Thyroid gland (tissue), 4 donors: ENCODE data around the gene NADSYN1. TPM values are rescaled to one million over a fixed set of nuclear protein-coding genes. Genes with fewer than 3 reads are reported as not detected.
"Not testable (repeated sequence)": the region's sequence is repeated elsewhere in the genome, so short reads cannot be mapped to it uniquely, and the experiment has no call there.

ENCODE experiments used
- DNase-seq, 2 donors: peaks; one replicate each; pipeline ENCODE4 v3.0.0-alpha.2; 2019
- H3K27ac ChIP-seq, 3 donors: fragments of 200-600 bp; sonication (generic); 1 replicate in 2 of 3; 2 replicates in 1 of 3; pipeline ENCODE4 v1.5.1; 2016 to 2019; ENCODE audit warnings: mild to moderate bottlenecking in 1 of 3, moderate library complexity in 1 of 3
- H3K27me3 ChIP-seq: fragments of 200-600 bp; sonication (generic); one replicate; pipeline ENCODE4 v1.5.1; 2019
- H3K36me3 ChIP-seq, 2 donors: fragments of 200-600 bp; sonication (generic); one replicate each; pipeline ENCODE4 v1.5.1; 2016 to 2019
- H3K4me1 ChIP-seq, 2 donors: fragments of 200-600 bp; sonication (generic); one replicate each; pipeline ENCODE4 v1.5.1; 2017 to 2019
- H3K4me3 ChIP-seq, 3 donors: fragments of 200-600 bp; sonication (generic); replicated peaks in 1 of 3; 1 replicate in 2 of 3; 2 replicates in 1 of 3; pipeline ENCODE4 v1.5.1; 2016; ENCODE audit warnings: mild to moderate bottlenecking in 1 of 3
- H3K9me3 ChIP-seq: fragments of 200-600 bp; sonication (generic); one replicate; pipeline ENCODE4 v1.5.1; 2017
- CTCF ChIP-seq, 6 experiments: fragments of 200-600 bp in 3 of 6; fragments of 450-650 bp in 3 of 6; sonication (generic) in 3 of 6; IDR thresholded peaks; one replicate each; pipeline ENCODE4 v1.5.1; 2016 to 2019; ENCODE audit warnings: antibody characterized with exemption in 6 of 6, mild to moderate bottlenecking in 2 of 6, inconsistent platforms in 1 of 6, moderate library complexity in 1 of 6
- POLR2A ChIP-seq, 2 donors: fragments of 450-650 bp; IDR thresholded peaks; one replicate each; pipeline ENCODE4 v1.6.1; 2017; ENCODE audit warnings: antibody characterized with exemption in 2 of 2, mild to moderate bottlenecking in 2 of 2, moderate library complexity in 1 of 2
- WGBS, 2 donors: methylation state at CpG; one replicate each; pipeline ENCODE4 v1.1.5; 2017; 5-methylcytosine and 5-hydroxymethylcytosine counted together
- intact Hi-C: fragments of 100-400 bp; cut with DNase I; formaldehyde crosslinking; loops from one replicate; pipeline ENCODE4 v1.15.1; 2023
- total RNA-seq, 4 donors: library from RNA; depleted of rRNA; stranded (reverse); fragments of >200 nt; gene quantifications; one replicate each; pipeline ENCODE4 v1.2.3, GENCODE V29; 2016

NADSYN1 gene
- total RNA-seq, 4 donors from 2014 or later = 41.9 to 102 (median 54.7) TPM

- no peak overlapping the region for H3K4me3 ChIP-seq
- H3K9me3 ChIP-seq = no peaks in the 10 kb centered on the region
- no peak for DNase-seq
- no peaks in the 10 kb centered on the region for H3K27me3 ChIP-seq
- WGBS, 2 donors = 95 to 96% methylated on average over 4 of the region's 4 CpGs
- no peaks in the 10 kb centered on the region for H3K4me1 ChIP-seq
- TF ChIP-seq POLR2A (IDR thresholded peaks at IDR 0.05) (no peak), CTCF (IDR thresholded peaks at IDR 0.05) (no peak)
- H3K36me3 ChIP-seq = no peaks in the 10 kb centered on the region
- no peak overlapping the region for H3K27ac ChIP-seq
- intact Hi-C loops = no loop called here
Measured at GRCh38 chr11:71538666-71538990, 85.6 kb downstream of the NADSYN1 start.

DNA sequence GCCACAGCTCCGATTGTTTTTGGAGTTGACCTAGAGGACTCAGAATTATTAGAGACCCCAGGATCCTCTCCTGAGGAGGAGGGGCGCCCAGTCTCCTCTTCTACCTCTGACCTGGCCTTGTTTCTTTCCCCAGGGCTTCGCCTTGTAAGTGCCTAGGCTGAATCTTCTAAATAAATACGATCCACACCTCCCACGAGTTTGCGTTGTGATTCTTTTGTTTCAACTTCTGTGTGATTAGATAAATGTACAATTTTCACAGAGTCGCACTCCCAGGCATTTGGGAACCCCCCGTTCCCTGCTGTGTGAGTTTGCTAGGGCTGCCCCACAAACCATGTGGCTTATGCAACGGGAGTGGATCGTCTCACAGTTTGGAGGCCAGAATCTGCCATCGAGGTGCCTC lies 86.0 kb downstream of the NADSYN1 start:
- Histone ChIP-seq H3K9me3 (no peaks in the 10 kb centered on the region), H3K4me1 (no peaks in the 10 kb centered on the region), H3K4me3 (no peak overlapping the region), H3K36me3 (no peaks in the 10 kb centered on the region), H3K27me3 (no peaks in the 10 kb centered on the region), H3K27ac (no peak overlapping the region)
- 90 to 92% methylated on average over 11 of the region's 11 CpGs for WGBS, 2 donors
- DNase-seq = no peak
- intact Hi-C loops = no loop called here
- no peak for TF ChIP-seq POLR2A (IDR thresholded peaks at IDR 0.05)
- TF ChIP-seq CTCF (IDR thresholded peaks at IDR 0.05) = no peak

DNA sequence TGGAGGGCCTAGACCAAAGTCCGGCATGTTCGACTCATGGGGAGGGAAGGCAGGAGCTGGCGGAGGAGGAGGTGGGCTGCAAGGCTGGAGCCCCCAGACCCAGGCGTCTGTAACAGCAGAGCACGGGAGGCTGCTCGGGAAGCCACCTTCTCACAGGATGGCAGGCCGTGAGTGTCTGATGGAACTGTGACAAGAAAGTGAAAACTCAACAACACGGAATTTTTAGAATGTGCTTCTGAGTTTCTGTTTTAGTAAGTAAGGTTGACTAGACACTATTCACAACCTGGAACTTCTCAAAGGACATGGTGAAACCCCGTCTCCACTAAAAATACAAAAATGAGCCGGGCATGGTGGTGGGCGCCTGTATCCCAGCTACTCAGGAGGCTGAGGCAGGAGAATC lies 87.0 kb downstream of the NADSYN1 start:
- 88 to 96% methylated on average over 10 to 11 of the region's 11 CpGs for WGBS, 2 donors
- H3K4me1 ChIP-seq, DNase-seq, intact Hi-C loops, H3K4me3 ChIP-seq, H3K36me3 ChIP-seq, H3K9me3 ChIP-seq, H3K27me3 ChIP-seq, H3K27ac ChIP-seq: not testable (repeated sequence)

- intact Hi-C loops = not testable (repeated sequence)
Measured at GRCh38 chr11:71540521-71541304, 87.7 kb downstream of the NADSYN1 start.

DNA sequence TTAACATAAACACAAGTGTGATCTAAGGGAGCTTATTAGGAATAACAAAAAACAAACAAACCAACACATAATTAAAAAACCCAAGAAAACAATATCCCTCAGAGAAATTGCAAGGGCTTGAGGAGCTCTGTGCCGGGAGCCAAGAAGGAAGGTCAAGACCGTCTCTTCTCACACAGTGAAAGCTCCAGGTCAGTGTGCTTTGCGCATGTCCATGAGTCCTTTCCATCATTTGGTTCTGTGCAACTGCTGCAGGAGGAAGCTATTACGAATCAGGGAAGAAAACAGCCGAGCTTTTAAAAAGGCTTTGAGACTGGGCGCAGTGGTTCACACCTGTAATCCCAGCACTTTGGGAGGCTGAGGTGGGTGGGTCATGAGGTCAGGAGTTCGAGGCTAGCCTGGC lies 89.4 kb downstream of the NADSYN1 start:
- Histone ChIP-seq H3K4me3 (no peak overlapping the region), H3K36me3 (no peaks in the 10 kb centered on the region), H3K4me1 (no peaks in the 10 kb centered on the region), H3K27ac (no peak overlapping the region), H3K9me3 (no peaks in the 10 kb centered on the region), H3K27me3 (no peaks in the 10 kb centered on the region)
- TF ChIP-seq CTCF (IDR thresholded peaks at IDR 0.05) (no peak), POLR2A (IDR thresholded peaks at IDR 0.05) (no peak)
- WGBS, 2 donors = 81 to 83% methylated on average over 7 of the region's 7 CpGs
- intact Hi-C loops = no loop called here
- no peak for DNase-seq

More at GRCh38 chr11:71540521-71541304, 87.7 kb downstream of the NADSYN1 start:
- not testable (repeated sequence) for H3K9me3 ChIP-seq, H3K4me1 ChIP-seq, H3K27me3 ChIP-seq, DNase-seq, H3K36me3 ChIP-seq, H3K27ac ChIP-seq, H3K4me3 ChIP-seq
- 92 to 93% methylated on average over 9 of the region's 9 CpGs for WGBS, 2 donors

DNA sequence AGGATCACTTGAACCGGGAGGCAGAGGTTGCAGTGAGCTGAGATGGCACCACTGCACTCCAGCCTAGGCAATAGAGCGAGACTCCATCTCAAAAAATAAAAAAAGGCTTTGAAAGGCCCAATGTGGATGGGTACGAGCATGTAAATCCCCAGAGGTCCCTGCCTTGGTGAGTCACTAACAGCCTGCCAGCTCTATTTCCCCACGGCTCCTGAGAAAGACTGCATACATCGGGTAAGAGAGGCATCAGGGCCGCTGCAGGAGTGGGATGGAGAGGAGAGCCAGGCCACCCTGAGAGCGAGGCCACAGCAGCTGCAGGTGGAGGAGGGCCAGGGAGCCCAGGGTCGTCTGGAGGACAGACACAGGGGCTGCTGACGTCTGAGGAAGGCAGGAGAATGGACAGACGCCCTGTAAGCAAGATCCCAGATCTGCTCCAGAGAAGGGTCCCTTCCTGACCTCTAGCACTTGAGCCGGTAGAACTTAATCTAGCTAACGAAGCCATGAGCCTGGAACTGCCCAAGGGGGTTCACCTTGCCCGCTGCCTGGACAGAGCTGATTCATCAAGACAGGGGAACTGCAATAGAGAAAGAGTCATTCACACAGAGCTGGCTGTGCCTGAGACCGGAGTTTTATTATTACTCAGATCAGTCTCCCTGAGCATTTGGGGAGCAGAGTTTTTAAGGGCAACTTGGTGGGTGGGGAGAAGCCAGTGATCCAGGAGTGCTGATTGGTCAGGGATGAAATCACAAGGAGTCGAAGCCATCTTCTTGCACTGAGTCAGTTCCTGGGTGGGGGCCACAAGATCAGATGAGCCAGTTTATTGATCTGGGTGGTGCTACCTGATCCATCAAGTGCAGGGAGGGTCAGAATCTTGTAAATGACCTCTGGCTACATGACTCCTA lies 90.1 kb downstream of the NADSYN1 start:
- no peaks in the 10 kb centered on the region for H3K36me3 ChIP-seq
- WGBS, 2 donors = 71 to 87% methylated on average over 14 to 15 of the region's 15 CpGs
- H3K27ac ChIP-seq = no peak overlapping the region
- H3K27me3 ChIP-seq = no peaks in the 10 kb centered on the region
- intact Hi-C loops = no loop called here
- no peaks in the 10 kb centered on the region for H3K4me1 ChIP-seq
- no peak for DNase-seq
- H3K4me3 ChIP-seq = no peak overlapping the region
- H3K9me3 ChIP-seq = no peaks in the 10 kb centered on the region
- TF ChIP-seq POLR2A (IDR thresholded peaks at IDR 0.05) (no peak), CTCF (IDR thresholded peaks at IDR 0.05) (no peak)
